GM18526 (cell line): Measurements from ENCODE around the gene GLRX.

Experiments used
- POLR2A ChIP-seq: IDR thresholded peaks from 3 replicates; pipeline ENCODE4 v1.6.1; 2011; ENCODE audit not compliant: insufficient read length; ENCODE audit errors: extremely low read depth

The GLRX gene

DNA sequence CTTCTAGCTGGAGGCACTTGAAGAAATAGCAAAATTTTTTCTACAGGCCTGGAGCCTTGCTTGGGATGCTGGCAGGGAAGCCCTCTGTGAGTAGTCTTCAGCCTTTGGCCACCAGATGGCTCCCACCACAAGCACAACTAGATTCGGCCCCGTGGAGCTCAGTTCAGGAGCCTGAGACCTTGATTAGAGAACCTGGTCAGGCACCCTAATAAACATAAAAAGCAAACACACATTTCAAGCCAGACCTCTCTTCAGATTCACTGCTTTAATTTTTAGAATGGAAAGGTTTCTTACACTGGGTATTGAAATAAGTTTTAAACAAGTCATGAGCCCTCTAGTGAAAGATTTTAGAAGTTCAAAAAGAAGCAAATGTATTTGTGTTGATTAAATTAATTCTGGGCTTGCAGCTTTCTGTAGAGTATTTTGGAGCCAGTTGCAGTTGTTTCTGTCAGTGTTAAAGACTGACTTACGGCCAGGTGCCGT is 41.4 kb downstream of the GLRX start:
- no peak for TF ChIP-seq POLR2A

GRCh38 chr5:95780597-95780996 is 41.9 kb downstream of the GLRX start:
- TF ChIP-seq POLR2A, result no peak

DNA sequence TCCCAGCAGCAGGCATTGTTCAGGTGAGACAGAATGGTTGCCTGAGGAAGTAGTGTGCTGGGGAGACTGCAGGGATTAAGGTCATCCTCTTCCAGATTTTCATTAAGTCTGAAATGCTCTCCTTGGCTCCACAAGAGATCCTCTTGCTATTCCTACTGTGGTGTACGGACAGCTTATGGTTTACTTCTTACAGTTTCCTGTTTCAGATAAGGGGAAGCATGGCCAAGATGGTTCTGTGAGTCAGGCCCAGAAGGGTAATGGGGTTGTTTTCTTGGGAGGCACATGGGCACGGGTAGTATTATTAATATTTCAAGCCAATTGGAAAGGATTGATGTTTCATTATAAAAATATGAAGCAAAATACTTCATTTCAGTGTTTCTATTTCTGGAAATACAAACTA is 42.9 kb downstream of the GLRX start:
- no peak for TF ChIP-seq POLR2A

DNA sequence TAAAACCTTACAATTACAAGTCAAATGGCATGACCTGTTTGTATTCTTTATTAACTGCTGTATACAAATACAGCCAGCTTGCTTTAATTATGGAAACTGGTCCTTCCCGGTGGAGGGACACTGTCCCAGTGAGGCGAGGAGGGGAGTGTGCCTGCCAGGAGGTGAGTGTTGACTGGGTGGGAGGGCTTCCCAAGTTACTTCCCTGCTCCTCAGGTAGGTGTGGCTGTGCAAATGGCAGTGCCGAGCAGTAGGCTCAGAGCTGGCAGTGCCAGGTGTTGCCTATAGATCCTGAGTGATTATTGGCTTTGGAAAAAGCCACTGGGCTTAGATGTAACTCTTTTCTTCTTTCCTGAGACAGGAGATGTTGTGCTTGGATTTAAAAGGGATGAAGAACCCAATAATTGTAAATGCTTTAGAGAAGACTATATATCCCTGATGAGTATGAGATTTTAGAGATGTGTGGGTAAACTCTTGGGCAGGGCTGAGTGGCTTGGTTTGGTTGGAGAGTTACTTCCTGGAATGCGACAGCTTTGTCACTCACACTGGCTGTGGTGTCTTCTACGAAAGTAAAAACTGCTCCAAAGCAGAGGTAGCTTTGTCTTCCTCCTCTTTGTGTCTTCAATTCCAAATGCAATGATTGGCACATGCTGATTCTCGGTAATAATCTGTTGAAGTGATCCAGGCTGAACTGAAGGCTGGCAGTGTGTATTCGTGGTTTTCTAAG is 43.7 kb downstream of the GLRX start:
- no peak for TF ChIP-seq POLR2A

GRCh38 chr5:95777441-95777840 is 45.1 kb downstream of the GLRX start:
- TF ChIP-seq POLR2A, result no peak

GRCh38 chr5:95773335-95774059 is 49.0 kb downstream of the GLRX start:
- no peak for TF ChIP-seq POLR2A

- no peak for TF ChIP-seq POLR2A
These were observed 50.6 kb downstream of the GLRX start for GRCh38 chr5:95771892-95772291.

DNA sequence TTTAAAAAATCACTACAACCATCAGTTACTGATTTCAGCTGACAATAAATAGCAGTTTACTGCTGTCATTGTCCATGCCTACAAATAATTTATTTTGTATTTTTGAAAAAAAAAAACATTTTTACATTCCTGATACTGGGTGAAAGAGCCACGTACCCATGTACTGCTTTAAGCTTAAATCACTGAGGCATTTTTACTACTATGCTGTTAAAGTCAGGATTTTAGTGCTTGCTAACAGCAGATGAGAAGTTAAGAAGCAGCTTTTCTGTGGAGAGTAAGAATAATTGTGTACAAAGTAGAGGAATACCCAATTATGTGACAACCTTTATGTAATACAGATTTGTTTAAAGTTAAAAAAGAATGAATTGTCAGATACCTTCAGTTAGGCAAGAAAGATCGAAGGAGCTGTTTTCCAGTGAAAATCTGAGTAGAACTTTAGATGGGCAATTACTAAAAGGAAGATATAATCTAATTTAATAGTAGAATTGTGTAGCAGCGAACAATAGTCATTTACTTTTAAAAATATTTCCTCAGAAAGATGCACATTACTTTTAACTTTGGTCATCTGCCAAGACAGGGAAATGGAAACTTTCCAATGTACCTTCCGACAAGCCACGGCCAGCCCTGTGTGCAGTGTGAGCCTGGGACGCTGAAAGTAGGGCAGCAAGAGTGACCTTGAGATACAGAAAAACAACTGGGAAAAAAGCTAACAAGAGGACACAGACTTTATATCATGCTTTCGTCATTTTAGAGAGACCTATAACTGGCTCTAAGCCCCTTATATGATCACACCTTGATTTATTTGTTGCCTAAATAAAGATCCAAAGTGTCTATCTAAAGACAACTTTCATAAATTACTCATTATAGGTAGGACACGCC is 51.5 kb downstream of the GLRX start:
- TF ChIP-seq POLR2A, result no peak

DNA sequence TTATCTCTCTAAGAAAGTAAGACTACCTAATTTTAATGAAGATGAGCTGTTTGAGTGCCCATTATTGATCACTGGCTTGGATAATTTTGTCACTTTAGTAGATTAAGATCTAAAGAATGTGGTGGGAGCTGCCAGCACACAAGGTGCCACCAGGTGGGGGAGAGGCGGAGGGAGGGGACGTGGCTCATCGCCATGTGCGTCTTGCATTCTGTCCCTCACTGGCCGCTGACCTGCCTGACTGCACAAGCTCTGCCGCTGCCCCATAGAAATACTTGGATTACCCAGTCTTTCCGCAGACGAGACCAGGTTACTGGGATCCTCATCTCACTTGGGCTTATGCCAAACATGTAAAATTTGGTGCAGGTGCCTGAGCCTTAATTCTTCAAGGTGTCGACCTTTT is 53.8 kb downstream of the GLRX start:
- no peak for TF ChIP-seq POLR2A

- no peak for TF ChIP-seq POLR2A
These were observed 58.6 kb downstream of the GLRX start for GRCh38 chr5:95763941-95764340.
